Lower lobe of right lung (tissue), 2 donors: ENCODE measurements around the gene SLC22A17. TPM values are rescaled to one million over a fixed set of nuclear protein-coding genes. Genes with fewer than 3 reads are reported as not detected.
"Not testable (repeated sequence)": the region's sequence is repeated elsewhere in the genome, so short reads cannot be mapped to it uniquely, and the experiment has no call there.

Source experiments
- ATAC-seq, 2 donors: fragments of 200-7000 bp; cut with Tn5 transposase; one replicate each; pipeline ENCODE4 v1.9.1; 2020 to 2022; ENCODE audit warnings: mild to moderate bottlenecking in 2 of 2, moderate library complexity in 2 of 2
- DNase-seq: peaks from one replicate; pipeline ENCODE4 v3.0.0-alpha.2; 2020
- H3K27ac ChIP-seq: fragments of 200-600 bp; one replicate; pipeline ENCODE4 v1.8.0; 2022
- H3K27me3 ChIP-seq: fragments of 200-600 bp; one replicate; pipeline ENCODE4 v1.8.0; 2022; ENCODE audit warnings: low read depth
- H3K36me3 ChIP-seq: fragments of 200-600 bp; one replicate; pipeline ENCODE4 v1.8.0; 2022; ENCODE audit warnings: mild to moderate bottlenecking
- H3K4me1 ChIP-seq: fragments of 200-600 bp; one replicate; pipeline ENCODE4 v1.8.0; 2022
- H3K4me3 ChIP-seq: fragments of 200-600 bp; one replicate; pipeline ENCODE4 v1.8.0; 2022; ENCODE audit warnings: mild to moderate bottlenecking
- H3K9me3 ChIP-seq: fragments of 200-600 bp; one replicate; pipeline ENCODE4 v1.8.0; 2022
- intact Hi-C: fragments of 100-400 bp; cut with DNase I; formaldehyde crosslinking; loops from one replicate; pipeline ENCODE4 v1.11.0; 2022
- total RNA-seq: library from RNA; stranded (reverse); fragmentation: NEBNext Ultra II Directional; extraction: Animal tissue kit (Norgen Biotek cat#: 25700); gene quantifications from one replicate; pipeline ENCODE4 v1.2.1, GENCODE V29; 2021
- TF ChIP-seq, protein P1 (sequence below): fragments of 200-600 bp; IDR thresholded peaks from one replicate; pipeline ENCODE4 v1.8.0; 2022; ENCODE audit warnings: antibody characterized with exemption, mild to moderate bottlenecking
- donor health status: DM: no; HTN: yes; CAD: no; lungs with severe emphysema.

Gene SLC22A17
- total RNA-seq, 1 donor from 2014 or later = 10.6 TPM

DNA sequence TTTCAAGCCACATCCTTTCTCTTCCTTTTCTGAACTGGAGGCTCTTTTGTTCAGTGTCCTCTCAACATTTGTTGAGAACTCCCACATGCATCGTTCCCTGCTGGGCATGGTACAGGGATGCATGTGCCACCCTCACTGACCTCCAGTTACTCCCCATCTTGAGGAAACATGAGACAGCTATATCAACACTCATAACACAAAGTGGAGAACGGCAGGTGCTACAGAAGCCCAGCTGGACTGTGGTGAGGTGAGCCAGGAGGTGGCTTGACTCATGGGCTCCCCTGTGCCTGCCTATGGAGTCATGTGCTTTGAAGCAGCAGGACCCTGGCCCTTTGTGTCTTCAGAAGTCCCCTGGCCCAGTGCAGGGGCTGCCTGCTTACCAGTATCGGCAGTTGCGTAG, 45.7 kb upstream of the SLC22A17 start:
- intact Hi-C loops = no loop called here
- TF ChIP-seq, protein P1, sequence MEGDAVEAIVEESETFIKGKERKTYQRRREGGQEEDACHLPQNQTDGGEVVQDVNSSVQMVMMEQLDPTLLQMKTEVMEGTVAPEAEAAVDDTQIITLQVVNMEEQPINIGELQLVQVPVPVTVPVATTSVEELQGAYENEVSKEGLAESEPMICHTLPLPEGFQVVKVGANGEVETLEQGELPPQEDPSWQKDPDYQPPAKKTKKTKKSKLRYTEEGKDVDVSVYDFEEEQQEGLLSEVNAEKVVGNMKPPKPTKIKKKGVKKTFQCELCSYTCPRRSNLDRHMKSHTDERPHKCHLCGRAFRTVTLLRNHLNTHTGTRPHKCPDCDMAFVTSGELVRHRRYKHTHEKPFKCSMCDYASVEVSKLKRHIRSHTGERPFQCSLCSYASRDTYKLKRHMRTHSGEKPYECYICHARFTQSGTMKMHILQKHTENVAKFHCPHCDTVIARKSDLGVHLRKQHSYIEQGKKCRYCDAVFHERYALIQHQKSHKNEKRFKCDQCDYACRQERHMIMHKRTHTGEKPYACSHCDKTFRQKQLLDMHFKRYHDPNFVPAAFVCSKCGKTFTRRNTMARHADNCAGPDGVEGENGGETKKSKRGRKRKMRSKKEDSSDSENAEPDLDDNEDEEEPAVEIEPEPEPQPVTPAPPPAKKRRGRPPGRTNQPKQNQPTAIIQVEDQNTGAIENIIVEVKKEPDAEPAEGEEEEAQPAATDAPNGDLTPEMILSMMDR = no peak
- H3K27me3 ChIP-seq = no peaks in the 10 kb centered on the region
- ATAC-seq = no peak
- H3K9me3 ChIP-seq = no peaks in the 10 kb centered on the region
- no peak overlapping the region for H3K4me3 ChIP-seq
- no peak for DNase-seq
- no peak overlapping the region for H3K27ac ChIP-seq
- no peaks in the 10 kb centered on the region for H3K36me3 ChIP-seq
- no peaks in the 10 kb centered on the region for H3K4me1 ChIP-seq

DNA sequence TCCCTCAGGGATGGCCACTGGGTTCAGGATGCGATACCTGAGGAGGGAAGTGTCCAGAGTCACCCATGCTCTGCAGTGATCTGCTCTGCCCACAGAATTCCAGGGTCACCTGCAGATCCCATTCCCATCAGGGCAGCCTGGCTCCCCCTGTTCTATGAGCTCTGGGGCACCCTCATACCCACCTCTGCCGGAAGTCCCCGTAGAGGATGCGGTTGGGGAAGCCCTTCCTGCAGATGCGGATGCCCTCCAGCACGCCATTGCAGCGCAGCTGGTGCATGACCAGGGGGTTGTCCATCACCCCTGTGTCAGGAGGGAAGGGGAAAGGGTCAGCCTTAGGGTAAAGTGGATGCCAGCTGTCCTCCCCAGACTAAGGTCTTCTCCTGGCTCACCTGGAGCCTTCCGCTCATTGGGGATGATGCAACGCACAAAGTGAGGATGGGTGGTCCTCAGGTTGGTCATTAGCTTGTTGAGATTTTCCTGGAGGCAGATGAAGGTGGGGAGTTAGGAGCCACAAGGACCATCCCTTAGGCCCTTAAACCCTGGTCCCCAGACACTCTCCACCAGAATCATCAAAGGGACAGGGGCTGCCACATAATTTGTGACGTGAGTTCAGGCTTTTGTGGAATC, 44.2 kb upstream of the SLC22A17 start:
- H3K36me3 ChIP-seq = no peaks in the 10 kb centered on the region
- ATAC-seq (no peak), DNase-seq (no peak)
- no peak overlapping the region for H3K27ac ChIP-seq
- intact Hi-C loops = no loop called here
- H3K27me3 ChIP-seq = no peaks in the 10 kb centered on the region
- H3K9me3 ChIP-seq = no peaks in the 10 kb centered on the region
- TF ChIP-seq, protein P1 = no peak
- no peak overlapping the region for H3K4me3 ChIP-seq
- H3K4me1 ChIP-seq = no peaks in the 10 kb centered on the region

DNA sequence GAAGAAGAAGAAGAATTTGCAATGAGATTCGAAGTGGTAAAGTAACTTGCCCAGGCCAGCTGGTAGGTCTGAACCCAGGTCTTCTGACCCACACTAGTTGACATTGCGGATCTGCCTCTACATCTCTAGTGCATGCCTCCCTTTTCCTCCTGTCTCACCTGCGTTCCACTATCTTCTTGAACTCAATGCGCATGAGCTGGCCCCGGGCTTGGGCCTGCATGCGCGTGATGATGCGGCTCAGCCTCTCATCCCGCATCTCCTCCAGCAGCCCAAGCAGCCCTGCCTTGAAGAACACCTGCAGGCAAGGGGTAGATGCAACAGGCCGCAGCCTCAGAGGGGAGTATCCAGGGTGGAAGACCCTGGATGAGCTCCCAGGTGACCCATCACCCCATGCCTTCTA, 43.4 kb upstream of the SLC22A17 start:
- TF ChIP-seq, protein P1 = no peak
- intact Hi-C loops = no loop called here
- Histone ChIP-seq H3K4me3 (no peak overlapping the region), H3K27ac (no peak overlapping the region), H3K36me3 (no peaks in the 10 kb centered on the region), H3K9me3 (no peaks in the 10 kb centered on the region), H3K4me1 (no peaks in the 10 kb centered on the region), H3K27me3 (no peaks in the 10 kb centered on the region)
- no peak for ATAC-seq
- DNase-seq = no peak

DNA sequence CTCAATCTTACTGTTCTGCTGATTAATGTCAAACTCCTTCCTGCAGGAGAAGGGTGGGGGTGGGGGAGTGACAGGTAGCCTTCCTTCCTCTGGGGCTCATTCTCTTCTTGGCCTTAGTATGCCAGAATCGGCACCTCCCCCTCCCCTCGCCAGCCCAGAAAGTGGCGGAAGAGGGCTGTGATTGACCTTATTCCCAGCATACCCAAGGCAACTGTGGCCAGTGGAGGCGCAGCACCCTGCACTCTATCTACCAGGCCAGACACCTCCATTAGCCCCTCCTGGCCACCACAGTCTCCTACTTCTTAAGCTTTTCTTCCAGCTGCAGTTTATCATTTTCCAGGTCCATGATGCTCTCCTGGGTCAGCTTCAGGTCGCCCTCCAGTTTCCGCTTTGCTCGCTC, 39.9 kb upstream of the SLC22A17 start:
- Histone ChIP-seq H3K36me3 (no peaks in the 10 kb centered on the region), H3K27me3 (no peaks in the 10 kb centered on the region), H3K4me1 (no peaks in the 10 kb centered on the region), H3K27ac (no peak overlapping the region), H3K9me3 (no peaks in the 10 kb centered on the region), H3K4me3 (no peak overlapping the region)
- no peak for ATAC-seq
- intact Hi-C loops = no loop called here
- no peak for DNase-seq
- TF ChIP-seq, protein P1 = no peak

DNA sequence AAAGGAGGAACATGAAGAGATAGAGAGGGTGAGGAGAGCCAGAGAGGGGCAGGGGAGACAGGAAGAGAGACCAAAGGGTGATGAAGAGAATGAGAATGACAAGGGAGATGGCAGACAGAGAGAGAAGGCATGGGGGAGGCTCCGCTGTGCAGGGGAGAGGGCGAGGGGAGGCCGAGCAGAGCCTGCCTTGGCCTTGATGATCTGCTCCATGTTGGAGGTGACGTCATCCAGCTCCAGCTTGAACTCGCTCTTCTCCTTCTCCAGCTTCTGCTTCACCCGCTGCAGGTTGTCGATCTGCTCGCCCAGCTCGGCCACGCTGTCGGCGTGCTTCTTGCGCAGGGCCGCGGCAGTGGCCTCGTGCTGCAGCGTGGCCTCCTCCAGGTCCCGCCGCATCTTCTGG, 37.2 kb upstream of the SLC22A17 start:
- not testable (repeated sequence) for H3K4me1 ChIP-seq

DNA sequence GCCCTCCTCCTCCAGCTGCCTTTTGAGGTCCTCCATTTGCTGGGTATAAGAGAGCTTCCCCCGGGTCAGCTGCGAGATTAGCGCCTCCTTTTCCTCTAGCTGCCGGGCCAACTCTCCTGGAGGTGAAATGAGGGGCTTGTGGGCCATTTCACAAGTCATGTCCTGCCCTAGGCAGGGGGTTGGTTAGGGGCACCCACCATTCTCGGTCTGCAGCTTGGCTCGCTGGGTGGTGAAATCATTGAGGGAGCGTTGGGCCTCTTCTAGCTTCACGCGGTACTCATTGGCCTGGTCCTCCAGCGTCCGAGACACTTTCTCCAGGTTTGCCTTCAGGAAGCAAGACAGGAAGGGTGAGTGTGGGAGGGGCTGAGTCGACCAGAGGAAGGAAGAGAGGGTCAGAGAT, 36.7 kb upstream of the SLC22A17 start:
- H3K4me1 ChIP-seq = no peaks in the 10 kb centered on the region
- no peak overlapping the region for H3K27ac ChIP-seq
- no peaks in the 10 kb centered on the region for H3K9me3 ChIP-seq
- ATAC-seq (no peak), DNase-seq (no peak)
- H3K4me3 ChIP-seq = no peak overlapping the region
- intact Hi-C loops = no loop called here
- H3K36me3 ChIP-seq = no peaks in the 10 kb centered on the region
- TF ChIP-seq, protein P1 = no peak
- no peaks in the 10 kb centered on the region for H3K27me3 ChIP-seq

More for the DNA sequence above, 37.2 kb upstream of the SLC22A17 start:
- intact Hi-C loops, ATAC-seq, H3K27me3 ChIP-seq, H3K9me3 ChIP-seq, H3K27ac ChIP-seq, H3K36me3 ChIP-seq, DNase-seq, H3K4me3 ChIP-seq: not testable (repeated sequence)
